ENCODE results near the gene NUP160.
"Not testable (repeated sequence)": the region's sequence is repeated elsewhere in the genome, so short reads cannot be mapped to it uniquely, and the experiment has no call there.

DNA sequence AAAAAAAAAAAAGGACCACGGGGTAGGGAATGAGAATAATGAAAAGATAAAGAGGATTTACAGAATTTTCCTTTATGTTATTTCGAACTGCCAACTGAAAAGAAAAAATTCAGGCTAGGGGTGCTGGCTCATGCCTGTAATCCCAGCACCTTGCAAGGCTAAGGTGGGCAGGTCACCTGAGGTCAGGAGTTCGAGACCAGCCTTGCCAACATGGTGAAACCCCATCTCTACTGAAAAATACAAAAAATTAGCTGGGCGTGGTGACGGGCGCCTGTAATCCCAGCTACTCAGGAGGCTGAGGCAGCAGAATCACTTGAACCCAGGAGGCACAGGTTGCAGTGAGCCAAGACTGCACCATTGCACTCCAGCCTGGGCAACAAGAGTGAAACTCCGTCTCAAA lies 105.7 kb downstream of the NUP160 start:
- TF ChIP-seq POLR2A (IDR thresholded peaks at IDR 0.05); POLR2AphosphoS5 (IDR thresholded peaks at IDR 0.05; ENCODE audit: insufficient read depth in 1 of 2, low read depth in 1 of 2): not testable (repeated sequence)
- TF ChIP-seq, protein P1, sequence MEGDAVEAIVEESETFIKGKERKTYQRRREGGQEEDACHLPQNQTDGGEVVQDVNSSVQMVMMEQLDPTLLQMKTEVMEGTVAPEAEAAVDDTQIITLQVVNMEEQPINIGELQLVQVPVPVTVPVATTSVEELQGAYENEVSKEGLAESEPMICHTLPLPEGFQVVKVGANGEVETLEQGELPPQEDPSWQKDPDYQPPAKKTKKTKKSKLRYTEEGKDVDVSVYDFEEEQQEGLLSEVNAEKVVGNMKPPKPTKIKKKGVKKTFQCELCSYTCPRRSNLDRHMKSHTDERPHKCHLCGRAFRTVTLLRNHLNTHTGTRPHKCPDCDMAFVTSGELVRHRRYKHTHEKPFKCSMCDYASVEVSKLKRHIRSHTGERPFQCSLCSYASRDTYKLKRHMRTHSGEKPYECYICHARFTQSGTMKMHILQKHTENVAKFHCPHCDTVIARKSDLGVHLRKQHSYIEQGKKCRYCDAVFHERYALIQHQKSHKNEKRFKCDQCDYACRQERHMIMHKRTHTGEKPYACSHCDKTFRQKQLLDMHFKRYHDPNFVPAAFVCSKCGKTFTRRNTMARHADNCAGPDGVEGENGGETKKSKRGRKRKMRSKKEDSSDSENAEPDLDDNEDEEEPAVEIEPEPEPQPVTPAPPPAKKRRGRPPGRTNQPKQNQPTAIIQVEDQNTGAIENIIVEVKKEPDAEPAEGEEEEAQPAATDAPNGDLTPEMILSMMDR (IDR thresholded peaks at IDR 0.05): not testable (repeated sequence)

Measured in vagina (tissue), 2 donors.